Measurements from ENCODE around the gene UBAP2. TPM values are rescaled to one million over a fixed set of nuclear protein-coding genes. Genes with fewer than 3 reads are reported as not detected.
"Not testable (repeated sequence)": the region's sequence is repeated elsewhere in the genome, so short reads cannot be mapped to it uniquely, and the experiment has no call there.

UBAP2 gene
- total RNA-seq, 1 donor from 2014 or later, result 21.5 TPM

DNA sequence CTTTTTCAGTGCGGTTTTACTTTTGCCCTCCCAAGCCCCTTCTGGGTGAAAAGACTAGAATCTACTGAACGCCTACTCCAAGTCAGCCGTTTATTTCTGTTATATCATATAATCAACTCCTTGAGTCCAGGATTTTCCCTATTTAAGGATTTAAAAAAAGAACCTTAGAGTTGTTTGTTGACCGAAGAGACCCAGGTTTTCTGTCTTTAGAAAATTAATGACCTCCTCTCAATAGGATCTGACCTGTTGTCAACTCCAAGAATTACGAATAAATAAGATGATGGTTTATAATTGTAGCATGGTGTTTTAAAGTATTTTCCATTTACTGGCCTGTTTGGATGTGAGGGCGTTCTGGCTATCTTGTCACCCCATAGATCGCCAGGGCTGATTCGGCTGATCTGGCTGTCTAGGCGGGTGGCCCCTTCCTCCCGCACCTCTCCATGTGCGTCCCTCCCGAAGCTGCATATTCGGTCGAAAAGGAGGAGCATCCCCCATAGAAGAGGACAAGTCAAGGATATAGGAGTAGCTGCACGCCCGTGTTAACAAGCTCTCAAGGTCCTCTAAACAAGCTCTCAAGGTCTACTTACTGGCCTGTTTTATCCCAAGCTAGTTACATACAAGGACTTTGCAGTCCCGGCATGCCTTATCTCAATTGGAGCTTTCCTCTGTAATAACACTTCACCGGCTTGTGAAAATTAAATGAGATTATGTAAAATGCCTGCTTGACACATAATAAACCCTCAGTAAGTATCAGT is 1.1 kb upstream of the UBAP2 start:
- no peak for DNase-seq (ENCODE audit: low spot score)
- intact Hi-C loops (cut with DNase I), result loop anchor here (5.0 kb wide), 1 partner anchor 77 kb away; the partner anchor contains the start of gene DCAF12

DNA sequence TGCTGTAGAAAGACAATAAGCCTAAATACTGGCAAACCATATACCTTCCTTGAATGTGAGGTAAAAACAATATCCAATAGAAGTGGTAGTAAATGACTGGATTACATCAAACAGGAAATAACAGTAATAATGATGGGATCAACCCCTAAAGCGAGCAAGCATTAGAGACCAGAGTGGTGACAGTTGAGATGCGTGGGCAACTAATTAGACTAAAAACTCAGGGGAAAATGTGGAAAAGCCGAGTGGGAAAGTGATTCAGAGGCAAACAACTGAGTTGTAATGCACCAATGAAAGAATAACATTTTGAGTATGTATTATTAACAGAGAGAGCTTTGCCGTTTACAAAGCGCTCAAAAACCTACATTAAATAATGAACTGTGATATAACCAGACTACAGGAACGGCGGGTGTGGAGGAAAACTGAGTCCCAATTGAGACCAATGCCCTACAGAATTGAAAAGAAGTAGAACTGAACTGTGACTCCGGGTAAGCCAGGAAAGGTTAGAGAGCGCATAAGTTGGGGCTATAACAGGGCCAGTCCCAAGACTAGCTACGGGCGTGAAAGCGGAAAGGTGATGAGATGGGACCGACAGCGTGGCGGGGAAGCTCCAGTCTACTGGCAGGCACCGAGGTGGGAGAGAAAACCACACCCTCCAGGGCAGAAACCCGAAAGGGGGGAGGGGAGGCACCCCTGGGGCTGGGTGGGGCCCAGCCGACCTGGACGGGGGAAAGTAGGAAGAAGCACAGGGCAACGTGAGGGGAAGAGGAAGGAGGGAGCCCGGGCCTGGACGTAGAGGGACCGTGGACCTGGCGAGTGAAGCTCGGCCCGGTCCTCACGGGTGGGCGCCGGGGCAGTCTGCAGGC is 592 bp downstream of the UBAP2 start:
- peak; percentile 76 for DNase-seq (ENCODE audit: low spot score)
- intact Hi-C loops (cut with DNase I), result loop anchor here (5.0 kb wide), 1 partner anchor 79 kb away; the partner anchor contains the start of gene DCAF12

DNA sequence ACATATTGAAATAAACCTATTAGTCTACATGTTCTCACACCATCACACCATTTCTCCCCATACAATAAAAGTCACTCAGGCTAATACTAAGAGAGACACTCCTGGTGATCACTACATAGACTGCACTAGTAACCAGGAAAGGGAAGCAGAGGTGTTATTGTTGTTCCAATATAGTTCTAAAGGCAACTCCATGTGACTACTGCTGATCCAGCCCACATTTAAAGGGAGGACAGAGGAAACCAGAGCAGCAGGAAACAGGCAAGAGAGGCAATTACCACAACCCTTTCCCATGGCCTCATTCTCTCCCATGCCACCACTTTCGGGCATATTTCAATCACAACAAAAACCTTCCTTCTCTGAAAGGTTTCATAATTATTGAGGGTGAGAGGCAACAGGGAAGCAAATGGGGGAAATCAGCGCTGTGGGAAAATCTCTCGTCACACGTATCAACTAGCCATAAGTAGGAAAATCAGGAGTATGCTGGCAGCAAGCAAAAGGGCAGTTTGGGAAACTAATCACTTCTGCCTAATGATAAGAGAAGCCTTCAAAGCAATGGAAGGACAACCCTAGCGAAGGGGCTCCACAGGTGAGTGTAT is 1.8 kb downstream of the UBAP2 start:
- intact Hi-C loops (cut with DNase I), result loop anchor here (5.0 kb wide), 1 partner anchor 80 kb away; the partner anchor contains the start of gene DCAF12
- DNase-seq (ENCODE audit: low spot score), result no peak

DNA sequence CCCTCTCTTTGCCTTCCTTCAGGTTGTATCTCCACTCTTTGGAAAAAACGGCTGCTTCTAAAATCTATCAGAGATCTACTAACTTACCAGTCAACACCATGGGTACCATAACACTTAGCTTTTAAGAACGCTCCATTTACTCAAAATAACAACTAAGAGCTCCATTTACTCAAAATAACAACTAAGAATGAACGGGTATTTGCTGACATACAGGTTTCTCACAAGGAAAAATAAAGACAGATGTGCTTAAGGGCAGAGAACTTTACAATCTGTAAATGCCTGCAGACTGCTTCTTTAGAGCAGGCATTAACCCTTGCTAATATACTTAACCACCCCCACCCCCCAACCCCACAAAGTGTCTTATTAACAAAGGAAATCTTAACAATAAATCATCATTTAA is 2.8 kb downstream of the UBAP2 start:
- intact Hi-C loops (cut with DNase I), result loop anchor here (5.0 kb wide), 1 partner anchor 81 kb away; the partner anchor contains the start of gene DCAF12

DNA sequence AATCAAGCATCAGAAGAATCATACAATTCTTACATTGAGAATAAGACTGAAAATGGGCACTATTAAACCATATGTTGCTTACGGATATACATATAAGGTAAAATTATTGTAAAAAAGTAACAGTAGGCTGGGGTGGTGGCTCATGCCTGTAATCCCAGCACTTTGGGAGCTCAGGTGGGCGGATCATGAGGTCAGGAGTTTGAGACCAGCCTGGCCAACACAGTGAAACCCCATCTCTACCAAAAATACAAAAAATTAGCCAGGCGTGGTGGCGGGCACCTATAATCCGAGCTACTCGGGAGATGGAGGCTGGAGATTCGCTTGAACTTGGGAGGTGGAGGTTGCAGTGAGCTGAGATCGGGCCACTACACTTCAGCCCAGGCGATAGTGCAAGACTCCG is 6.6 kb downstream of the UBAP2 start:
- intact Hi-C loops (cut with DNase I); DNase-seq (ENCODE audit: low spot score): not testable (repeated sequence)

More for the DNA sequence above, 2.8 kb downstream of the UBAP2 start:
- no peak for DNase-seq (ENCODE audit: low spot score)

DNA sequence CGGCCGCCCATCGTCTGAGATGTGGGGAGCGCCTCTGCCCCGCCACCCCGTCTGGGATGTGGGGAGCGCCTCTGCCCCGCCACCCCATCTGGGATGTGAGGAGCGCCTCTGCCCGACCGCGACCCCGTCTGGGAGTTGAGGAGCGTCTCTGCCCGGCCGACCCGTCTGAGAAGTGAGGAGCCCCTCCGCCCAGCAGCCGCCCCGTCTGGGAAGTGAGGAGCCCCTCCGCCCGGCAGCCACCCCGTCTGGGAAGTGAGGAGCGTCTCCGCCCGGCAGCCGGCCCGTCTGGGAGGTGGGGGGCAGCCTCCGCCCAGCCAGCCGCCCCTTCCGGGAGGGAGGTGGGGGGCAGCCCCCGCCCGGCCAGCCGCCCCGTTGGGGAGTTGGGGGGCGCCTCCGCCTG is 9.8 kb downstream of the UBAP2 start:
- DNase-seq (ENCODE audit: low spot score); intact Hi-C loops (cut with DNase I): not testable (repeated sequence)

DNA sequence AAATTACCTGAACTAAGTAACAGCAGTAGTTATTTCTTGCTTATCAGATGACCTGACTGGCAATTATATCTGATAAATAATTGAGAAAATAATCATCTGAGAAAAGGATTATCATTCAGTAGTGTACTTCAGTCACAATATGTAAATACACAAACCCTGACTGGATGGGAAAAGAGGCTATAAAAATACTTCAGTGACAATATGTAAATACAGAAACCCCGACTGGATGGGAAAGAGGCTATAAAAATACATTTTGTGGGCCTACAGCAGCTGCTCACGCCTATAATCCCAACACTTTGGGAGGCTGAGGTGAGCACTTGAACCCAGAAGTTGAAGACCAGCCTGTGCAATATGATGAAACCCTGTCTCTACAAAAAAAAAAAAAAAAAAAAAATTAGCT is 11.1 kb downstream of the UBAP2 start:
- intact Hi-C loops (cut with DNase I), result no loop called here
- DNase-seq (ENCODE audit: low spot score), result no peak

DNA sequence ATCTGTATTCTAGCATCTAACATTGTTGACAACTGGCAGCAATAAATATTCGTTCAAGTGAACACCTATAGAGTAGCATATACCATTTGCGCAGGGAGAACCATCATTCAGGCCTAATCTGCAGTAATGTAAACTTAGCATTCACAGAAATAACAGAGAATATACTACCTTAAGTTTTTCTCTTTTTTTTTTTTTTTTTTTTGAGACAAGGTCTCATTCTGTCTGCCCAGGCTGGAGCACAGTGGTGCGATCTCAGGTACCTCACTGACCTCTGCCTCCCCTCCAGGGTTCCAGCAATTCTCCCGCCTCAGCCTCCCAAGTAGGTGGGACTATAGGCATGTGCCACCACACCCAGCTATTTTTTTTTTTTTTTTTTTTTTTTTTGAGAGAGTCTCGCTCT is 12.1 kb downstream of the UBAP2 start:
- no peak for DNase-seq (ENCODE audit: low spot score)
- intact Hi-C loops (cut with DNase I), result no loop called here

DNA sequence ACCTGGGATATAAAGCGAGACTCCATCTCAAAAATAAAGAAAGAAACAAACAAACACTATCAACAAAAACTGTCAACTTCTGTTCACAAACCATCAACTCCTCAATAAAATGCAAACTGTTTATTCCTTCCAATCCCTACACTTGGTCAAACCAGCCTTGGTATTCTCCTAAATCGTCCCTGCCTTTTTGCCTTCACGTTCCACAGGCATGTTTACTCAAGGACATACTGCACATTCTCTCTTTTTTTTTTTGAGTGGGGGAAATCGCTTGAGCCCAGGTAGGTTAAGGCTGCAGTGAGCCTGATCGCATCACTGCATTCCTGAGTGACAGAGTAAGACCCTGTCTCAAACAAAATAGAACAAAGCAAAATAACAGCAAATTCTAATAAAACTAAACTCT is 13.0 kb downstream of the UBAP2 start:
- no peak for DNase-seq (ENCODE audit: low spot score)
- intact Hi-C loops (cut with DNase I), result no loop called here

DNA sequence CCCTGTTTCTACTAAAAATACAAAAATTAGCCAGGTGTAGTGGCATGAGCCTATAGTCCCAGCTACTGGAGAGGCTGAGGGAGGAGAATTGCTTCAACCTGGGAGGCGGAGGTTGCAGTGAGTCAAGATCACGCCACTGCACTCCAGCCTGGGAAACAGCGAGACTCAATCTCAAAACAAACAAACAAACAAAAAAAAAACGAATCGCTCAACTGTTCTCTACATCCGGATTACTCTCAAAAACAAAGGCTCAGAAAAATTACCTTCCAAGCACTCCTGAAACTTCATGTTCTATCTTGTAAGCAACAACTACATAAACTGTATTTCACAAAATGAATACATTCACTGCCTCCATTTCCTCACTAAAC is 14.0 kb downstream of the UBAP2 start:
- DNase-seq (ENCODE audit: low spot score), result no peak
- intact Hi-C loops (cut with DNase I), result no loop called here

DNA sequence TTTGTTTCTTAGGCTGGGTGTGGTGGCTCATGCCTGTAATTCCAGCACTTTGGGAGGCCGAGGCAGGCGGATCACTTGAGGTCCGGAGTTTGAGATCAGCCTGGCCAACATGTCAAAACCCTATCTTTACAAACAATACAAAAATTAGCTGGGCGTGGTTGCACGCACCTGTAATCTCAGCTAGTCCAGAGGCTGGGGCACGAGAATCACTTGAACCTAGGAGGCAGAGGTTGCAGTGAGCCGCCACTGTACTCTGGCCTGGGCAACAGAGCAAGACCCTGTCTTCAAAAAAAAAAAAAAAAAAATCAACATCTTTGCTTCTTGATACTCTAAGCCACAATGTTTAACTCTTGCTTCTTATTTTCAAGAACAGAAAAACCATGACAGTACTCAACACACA is 16.1 kb downstream of the UBAP2 start:
- intact Hi-C loops (cut with DNase I), result no loop called here
- DNase-seq (ENCODE audit: low spot score), result no peak

DNA sequence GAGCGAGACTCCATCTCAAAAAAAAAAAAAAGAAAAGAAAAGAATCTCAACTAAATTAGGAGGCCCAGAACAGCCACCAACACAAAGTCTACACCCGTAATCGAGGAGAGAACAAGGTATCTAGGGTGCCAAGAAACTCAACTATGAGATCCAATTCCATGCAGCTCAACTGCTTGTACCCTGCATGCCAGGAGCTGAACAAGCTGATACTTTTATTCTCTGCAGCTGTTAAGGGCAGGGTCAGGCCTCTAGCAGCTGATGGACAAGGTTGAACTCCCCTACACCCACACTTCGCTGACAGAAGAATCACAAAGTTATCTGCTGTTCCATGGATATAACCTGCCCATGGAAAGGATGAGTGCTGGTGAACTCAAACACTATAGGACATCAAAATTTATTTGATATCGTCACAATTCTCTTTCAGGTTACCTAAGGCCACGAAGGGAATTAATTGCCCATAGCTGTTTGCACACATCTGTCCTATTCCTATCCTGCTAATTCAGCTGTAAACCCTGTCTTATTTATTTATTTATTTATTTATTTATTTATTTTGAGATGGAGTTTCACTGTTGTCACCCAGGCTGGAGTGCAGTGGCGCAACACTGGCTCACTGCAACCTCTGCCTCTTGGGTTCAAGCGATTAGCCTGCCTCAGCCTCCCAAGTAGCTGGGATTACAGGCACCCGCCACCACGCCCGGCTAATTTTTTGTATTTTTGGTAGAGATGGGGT is 20.7 kb downstream of the UBAP2 start:
- DNase-seq (ENCODE audit: low spot score), result no peak
- intact Hi-C loops (cut with DNase I), result loop anchor here (5.0 kb wide), 1 partner anchor 224 kb away; no protein-coding TSS in a partner anchor

DNA sequence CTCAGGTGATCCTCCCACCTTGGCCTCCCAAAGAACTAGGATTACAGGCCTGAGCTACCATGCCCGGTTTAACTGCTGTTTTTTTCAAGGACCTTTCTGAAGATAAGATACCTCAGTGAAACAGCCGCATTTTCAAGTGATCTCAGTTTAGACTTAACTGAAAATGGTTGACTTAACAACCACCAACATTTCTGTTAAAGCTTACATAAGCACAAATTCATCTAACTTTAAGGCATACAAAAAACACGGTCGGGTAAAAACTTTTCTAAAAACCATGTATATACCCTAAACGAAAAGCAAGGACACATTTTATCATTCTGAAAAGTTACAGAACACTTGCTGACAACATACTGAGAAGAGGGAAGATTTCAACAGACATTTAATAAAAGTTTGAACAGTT is 22.9 kb downstream of the UBAP2 start:
- DNase-seq (ENCODE audit: low spot score), result no peak
- intact Hi-C loops (cut with DNase I), result loop anchor here (5.0 kb wide), 1 partner anchor 226 kb away; no protein-coding TSS in a partner anchor

DNA sequence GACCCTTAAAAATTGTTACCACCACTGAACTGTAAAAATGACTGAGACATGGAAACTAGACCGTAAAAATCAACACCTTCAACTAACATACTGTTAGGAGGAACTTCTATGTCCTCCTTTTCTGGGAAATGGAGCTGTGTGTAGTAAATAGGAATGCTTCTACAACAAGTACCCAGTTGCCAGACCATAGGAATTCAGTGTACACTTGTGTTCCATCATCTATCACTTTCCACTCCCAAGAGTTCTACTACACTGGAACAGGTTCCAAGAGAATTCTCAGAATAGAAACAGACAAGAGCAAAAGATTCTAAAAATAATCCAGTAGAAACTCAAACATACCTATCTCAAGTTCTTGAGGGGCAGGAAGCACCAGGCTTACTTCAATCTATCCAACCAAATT is 23.6 kb downstream of the UBAP2 start:
- intact Hi-C loops (cut with DNase I), result loop anchor here (5.0 kb wide), 1 partner anchor 227 kb away; no protein-coding TSS in a partner anchor
- no peak for DNase-seq (ENCODE audit: low spot score)

DNA sequence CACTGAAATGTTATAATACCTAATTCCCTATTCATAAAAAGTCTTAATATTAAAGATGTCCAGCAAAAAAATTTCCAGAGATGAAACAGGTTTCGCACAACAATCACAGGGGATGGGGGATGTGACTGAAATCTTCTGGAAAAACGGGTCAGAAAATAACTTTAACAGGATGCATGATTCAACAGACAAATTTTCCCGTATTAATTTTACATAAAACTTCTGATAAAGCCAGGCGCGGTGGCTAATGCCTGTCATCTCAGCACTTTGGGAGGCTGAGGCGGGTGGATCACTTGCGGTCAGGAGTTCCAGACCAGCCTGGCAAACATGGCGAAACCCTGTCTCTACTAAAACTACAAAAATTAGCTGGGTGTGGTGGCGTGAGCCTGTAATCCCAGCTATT is 24.2 kb downstream of the UBAP2 start:
- DNase-seq (ENCODE audit: low spot score); intact Hi-C loops (cut with DNase I): not testable (repeated sequence)

DNA sequence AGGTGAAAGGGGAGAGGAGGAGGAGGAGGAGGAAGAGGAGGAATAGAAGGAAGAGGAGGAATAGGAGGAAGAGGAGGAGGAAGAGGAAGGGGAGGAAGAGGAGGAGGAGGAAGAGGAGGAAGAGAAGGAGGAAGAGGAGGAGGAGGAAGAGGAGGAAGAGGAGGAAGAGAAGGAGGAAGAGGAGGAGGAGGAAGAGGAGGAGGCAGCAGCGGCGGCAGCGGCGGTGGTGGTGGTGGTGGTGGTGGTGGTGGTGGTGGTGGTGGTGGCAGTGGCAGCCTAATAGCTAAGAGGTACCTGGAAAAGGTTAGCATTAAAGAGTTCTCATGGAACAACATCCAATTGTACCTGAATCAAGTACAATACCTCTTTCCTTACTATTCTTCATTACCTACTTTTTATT is 32.5 kb downstream of the UBAP2 start:
- DNase-seq (ENCODE audit: low spot score), result no peak
- intact Hi-C loops (cut with DNase I), result loop anchor here (10.0 kb wide), 1 partner anchor 49 kb away; no protein-coding TSS in a partner anchor

DNA sequence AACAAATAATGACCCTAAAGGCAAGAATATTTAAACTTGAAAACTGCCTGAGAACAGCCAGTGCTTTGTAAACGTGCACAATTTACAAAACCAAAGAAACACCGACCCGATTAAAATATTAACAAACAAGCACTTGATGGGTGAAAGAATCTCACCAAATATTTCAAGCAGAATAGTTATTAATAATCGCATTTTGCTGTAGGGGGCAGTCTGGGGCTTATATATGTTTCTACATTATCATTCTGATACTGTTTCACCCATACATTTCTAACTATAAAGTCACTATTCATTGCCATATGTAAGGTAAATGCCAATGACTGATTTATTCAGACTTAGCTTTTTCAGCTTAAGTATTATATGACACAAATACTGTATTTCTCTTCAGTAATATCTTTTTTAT is 37.7 kb downstream of the UBAP2 start:
- intact Hi-C loops (cut with DNase I), result loop anchor here (5.0 to 10.0 kb wide), 2 partner anchors 54 to 241 kb away; no protein-coding TSS in a partner anchor
- DNase-seq (ENCODE audit: low spot score), result no peak

DNA sequence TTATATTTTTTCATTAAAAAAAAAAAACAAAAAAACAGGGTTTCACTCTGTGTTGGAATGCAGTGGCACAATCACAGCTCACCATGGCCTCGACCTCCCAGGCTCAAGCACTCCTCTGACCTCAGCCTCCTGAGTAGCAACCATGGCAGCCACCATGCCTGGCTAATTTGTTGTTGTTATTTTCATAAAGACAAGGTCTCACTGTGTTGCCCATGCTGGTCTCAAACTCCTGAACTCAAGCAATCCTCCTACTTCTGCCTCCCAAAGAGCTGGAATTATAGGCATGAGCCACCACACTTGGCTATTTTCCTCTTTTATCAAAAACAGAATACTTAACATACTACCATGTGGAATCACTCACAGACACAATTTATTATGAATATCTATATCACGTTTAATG is 46.7 kb downstream of the UBAP2 start:
- no peak for DNase-seq (ENCODE audit: low spot score)
- intact Hi-C loops (cut with DNase I), result no loop called here

DNA sequence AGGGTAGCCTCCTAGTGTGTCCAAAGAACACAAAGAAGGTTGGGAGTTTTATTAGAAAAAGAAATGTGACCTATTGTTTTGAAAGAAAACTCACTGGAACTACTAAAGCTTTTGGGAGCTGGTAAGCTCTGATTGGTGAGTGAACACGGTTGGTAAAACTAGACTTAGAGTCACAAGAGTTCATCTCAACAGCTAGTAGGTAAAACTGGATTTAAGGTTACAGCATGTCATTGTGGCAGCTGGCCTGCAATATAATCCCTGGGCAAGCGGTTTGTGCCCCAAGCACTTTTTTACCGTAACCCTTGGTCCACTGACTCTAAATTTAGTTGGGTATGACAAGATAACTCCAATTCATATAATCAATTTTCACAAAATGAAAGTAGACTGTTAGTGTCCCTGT is 47.4 kb downstream of the UBAP2 start:
- DNase-seq (ENCODE audit: low spot score), result no peak
- intact Hi-C loops (cut with DNase I), result no loop called here

All from cardiac septum (tissue), 1 donor.